ENCODE data around the gene MPRIP.

MPRIP gene

DNA sequence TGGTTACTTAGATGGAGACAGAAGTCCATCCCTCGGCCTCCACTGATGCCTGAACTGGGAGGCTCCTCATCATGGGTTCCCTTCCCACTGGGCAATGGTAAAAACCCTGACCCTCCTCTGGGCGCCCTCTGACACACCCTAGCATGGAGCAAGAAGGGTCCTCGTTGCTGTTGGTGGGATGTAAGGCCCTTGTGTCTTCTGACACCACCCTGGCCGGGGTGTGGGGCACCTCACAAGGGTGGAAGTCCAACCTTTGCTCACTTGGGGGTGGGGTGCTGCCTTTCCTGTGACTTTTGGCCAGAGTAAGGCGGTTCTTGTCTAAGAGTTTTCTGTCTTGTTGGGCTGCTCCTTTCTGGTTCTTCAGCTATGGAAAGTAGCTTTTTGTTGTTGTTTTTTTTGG, 28.7 kb downstream of the MPRIP start:
- no peak for DNase-seq (ENCODE audit: low read depth)

DNA sequence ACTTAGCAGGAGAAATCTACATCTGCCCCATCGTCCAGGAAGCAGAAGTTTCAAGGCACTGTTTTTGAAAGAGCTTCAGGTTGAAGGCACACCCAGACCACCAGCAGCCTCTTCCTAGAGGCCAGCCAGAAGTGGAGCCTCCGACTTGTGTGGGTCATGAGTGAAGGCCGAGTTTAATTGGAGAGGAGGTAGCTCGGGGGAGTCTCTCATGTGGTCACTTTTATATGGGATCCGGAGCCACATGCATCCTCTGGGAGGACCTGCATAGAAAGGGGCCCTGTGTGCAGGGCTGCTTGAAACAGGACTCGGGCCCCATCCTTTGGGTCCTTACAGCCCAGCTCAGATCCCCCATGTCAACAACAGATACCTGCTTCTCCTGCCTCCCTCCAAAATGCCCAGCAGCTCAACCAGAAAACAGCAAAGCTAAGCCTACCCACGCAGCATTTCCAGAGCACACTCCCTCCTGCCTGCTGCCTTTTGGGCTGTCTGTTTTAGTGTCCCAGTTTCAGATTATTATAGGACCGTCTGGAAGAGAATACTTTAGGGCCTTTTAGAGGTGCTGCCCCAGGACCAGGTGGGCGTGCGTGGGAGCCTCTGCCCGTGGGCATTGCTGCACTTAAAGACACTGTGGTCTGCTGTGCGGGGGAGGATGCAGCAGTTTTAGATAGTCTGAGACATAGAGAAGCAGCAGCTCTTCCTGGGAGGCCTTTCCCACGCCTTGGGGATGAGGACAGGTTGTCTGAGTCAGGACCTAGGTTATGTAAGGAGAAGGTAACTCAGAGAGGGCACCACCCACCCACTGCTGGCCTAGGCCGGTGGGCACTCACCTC, 29.5 kb downstream of the MPRIP start:
- DNase-seq (ENCODE audit: low read depth), result peak; percentile 83

DNA sequence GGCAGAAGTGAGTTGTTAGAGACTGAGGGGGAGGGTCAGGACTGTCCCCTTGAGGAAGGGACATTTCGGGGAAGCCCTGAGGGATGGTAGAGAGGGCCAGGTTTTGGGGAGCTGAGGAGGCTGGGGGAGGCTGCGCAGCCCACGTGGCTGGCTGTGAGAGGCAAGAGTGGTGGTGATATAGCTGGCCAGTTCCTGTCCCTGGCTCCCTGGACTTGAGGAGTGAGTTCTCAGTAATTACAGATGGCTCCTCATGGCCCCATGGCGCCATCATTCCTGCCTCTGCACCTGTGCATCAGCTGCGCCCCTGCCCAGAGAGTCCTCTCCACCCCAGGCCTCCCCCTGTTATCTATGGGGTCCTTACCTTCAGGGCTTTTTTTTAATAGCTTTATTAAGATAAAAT, 30.3 kb downstream of the MPRIP start:
- no peak for DNase-seq (ENCODE audit: low read depth)

DNA sequence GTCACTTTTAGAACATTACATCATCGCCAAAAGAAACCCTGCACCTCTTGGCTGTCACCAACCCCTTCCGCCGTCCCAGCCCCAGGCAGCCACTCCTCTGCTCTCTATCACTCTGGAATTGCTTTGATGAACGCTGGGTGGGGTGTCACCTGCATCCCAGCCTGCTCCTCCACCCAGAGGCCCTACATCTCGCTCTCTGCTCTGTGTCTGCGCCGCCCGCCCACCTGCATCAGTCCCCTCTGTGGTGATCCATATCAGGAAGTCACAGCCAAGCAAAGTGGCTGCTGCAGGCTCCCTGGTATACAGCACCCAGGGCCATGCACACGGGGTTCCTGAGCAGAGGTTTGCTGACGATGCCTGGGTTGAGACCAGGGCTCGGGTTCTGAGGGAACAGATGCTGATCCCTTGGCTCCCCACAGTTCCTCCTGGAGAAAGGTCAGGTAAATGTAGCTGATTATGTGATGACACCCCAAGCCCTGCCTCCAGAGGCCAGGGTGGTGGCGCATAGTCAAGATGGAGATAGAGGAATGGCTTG, 30.8 kb downstream of the MPRIP start:
- no peak for DNase-seq (ENCODE audit: low read depth)

DNA sequence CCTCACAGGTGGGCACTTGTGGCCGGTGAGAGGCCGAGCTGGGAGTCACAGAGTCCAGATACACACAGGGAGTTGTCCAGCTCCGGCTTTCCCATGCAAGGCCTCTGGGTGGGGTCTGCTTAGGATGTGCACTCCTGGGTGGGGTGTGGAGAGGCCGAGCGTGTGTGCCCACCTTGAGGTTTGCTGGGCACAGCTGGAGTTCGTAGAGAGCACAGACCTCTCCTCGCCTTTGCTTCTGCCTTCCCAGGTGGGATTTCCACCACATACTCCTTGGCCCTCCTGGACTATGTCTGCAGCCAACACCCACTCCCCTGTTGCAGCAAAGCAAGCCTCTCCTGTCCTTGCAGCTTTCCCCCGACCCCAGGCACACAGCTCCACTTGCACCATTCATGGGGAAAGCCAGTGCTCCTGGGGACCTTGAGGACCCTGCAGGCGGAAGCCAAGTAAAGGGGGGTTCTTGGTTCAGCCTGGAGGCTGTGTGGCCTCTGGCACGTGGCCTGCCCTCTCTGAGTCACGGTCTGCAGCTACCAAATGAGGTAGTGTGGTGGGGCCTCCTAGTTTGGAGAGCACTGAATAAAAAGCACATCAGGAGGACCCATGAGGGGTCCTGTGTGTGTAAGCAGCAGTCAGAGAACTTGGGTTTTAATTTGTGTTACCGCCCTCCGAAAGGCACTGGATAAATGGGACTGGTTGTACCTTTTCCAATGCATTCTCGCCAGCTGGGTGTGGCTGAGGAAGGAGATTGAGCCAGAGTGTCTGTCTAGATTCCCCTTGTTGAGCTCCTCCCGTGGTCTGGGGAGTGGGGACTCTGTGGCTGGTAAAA, 31.5 kb downstream of the MPRIP start:
- no peak for DNase-seq (ENCODE audit: low read depth)

DNA sequence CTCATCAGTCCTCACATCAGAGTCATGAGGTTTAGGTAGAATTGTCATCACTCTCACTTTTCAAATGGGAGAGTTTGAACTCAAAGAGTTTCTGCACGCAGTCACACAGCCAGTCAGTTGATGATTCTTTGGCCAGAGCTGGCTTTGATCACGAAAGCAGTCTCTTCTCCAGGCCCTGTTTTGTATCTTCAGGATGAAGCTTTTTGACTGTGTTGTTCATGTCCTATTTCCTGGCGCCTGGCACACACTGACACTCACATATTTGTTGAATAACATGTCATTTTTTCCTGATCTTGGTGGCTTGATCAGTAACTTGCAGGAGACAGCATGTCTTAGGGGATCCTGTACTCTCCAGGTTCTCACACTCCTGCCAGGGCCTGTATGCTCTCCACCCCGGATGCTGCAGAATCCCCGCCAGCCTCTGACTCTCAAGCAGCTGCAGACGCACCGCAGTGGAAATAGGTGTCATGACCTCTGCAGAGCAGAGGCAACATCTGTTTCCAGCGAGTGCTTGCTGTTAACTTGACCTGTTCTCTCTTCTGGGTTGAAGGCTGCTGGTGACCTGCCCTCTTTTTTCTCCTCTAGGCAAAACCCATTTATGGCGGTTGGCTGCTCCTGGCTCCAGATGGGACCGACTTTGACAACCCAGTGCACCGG, 33.0 kb downstream of the MPRIP start:
- DNase-seq (ENCODE audit: low read depth), result peak; percentile 85

DNA sequence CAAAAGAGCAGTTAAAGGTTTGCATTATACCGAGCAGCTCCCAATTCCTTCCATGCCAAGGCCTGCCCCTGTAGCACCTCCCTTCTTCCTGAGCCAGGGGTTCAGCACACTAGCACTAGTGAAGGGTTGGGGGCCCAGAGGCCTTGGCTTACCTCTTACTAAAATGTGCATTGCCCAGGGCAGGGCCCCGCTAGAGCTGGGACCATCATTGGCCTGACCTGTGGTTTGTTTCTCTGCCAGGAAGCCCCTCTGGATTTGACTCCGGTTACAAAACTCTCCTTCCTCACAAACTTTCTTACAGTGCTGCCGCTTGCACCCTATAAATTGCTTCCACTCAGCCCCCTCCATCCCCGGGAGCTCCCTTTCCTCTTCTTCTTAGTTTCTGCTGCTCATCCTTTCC, 33.8 kb downstream of the MPRIP start:
- no peak for DNase-seq (ENCODE audit: low read depth)

DNA sequence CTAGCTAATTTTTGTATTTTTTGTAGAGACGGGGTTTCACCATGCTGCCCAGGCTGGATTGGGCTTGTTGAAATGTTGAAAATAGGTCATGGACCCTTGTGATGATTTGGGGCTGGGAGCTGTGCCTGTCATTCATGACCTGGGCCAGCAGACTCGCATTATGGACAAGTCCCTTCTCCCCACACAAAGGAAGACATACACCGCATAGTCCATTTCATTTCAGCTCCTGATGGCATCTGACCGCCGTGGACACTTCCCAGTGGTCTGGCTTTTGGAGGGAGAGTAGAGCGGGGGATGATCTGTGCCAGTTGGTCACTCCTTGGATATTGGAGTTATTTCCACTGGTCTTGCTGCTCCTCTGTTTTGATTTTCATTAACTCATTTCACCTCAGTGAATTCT, 34.8 kb downstream of the MPRIP start:
- no peak for DNase-seq (ENCODE audit: low read depth)

DNA sequence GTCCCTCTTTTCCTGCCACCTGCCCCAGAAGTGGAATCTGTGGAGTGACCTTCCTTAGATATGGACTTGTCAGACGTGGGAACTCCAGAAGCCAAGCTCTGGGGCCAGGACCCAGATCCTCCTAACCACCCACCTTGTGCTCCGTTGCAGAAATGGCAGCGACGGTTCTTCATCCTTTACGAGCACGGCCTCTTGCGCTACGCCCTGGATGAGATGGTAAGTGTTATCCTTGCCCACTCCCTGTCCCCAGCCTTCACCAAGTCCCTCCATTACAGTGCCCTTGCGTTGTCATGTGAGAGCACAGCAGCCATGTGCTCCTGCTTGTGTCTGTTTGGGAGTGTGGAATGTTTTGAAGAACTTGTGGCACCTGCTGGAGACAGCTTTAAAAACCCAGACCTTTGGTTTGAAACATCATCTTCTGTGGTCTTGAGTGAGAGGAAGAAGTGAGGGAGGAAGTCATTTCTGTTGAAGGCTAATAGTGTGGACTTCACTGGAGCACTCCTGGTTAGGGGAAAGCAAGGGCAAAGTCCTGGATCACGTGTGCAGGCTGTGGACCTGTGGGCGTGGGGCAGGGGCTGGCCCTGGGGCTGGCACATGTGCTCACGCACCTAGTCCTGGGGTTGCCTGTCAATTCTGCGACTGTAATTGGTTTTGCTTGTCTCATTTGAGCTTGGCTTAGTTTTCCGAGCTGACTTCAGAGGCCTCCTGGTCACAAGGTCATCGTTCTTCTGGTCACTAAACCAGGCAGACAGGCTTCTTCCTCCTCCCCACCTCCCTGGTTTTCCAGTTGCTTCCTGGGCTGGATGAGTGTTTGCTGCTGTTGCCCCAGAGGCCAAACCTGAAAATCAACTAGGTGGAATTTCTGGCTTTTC, 35.8 kb downstream of the MPRIP start:
- DNase-seq (ENCODE audit: low read depth), result no peak

DNA sequence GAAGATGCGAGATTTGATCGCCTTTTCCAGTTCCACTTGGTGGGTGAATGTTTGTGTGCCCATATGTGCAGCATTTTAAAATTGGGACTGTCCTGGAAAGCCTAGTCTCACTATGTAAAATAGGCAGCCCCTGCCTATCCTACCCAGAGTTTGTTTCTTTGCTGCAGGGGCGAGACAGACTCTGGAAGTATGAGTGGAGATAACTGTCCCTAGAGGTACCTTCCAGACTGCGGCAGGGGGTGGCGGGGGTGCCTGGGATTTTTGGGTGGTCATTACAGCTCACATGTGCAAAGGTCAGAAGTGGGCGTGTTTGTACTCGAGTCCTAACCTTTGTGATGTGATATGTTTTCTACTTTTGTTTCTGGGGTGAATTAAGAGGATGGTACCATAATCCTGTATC, 36.6 kb downstream of the MPRIP start:
- no peak for DNase-seq (ENCODE audit: low read depth)

DNA sequence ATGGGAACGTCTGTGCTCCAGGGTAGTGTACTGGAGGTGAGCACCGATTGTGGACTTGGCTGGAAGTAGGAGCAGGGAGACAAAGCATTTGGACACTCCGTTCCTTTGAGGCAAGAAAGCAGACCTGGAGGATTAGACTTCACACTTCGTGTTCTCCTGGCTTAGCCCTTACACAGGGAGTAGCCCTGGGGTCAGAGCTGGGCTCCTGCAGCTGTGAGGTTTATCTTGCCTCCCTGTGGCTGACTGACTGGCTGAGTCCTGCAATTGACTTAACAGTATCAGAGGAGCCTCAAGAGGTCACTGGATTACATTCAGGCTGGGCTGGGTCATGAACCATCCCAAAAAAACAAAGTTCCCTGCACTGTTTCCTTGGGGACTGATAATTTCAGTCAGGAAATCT, 37.1 kb downstream of the MPRIP start:
- DNase-seq (ENCODE audit: low read depth), result peak; percentile 16

DNA sequence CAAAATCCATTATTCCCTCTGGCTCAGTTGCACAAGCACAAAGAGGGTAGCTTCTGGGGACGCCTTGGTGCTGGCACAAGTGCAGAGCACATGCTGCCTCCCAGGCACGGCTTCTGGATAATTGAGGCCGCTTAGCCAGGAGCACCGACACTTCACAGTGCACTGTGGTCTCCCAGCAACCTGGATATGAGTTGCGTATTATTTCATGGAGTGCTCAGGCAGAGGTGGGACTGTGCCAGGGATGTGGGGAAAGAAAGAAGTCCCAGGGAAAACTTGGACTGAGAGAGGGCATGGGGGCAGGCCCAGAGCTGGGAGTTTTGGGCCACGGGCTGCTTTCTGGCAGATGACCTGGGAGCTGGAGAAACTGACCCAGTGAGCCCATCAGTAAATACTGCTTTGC, 37.5 kb downstream of the MPRIP start:
- no peak for DNase-seq (ENCODE audit: low read depth)

DNA sequence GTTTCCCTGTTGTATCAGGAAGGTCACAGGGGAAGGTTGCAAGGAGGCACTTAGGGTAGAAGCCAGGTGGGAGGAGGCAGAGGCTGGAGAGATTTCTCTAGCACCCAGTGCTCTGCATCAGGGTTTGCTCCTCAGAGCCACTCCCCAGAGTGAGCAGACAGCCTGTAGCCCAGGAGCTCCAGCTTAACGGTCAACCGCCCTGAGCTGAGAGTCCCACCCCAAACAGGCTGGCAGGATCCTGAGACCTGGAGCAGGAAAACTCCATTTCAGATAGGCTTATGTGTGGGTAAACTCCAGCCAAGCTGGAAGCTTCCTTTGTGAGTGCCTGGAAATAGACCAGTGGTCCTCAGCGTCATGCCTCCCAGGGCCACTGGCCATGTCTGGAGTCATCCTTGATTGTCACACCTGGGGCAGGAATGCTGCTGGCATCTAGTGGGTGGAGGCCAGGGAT, 37.9 kb downstream of the MPRIP start:
- no peak for DNase-seq (ENCODE audit: low read depth)

DNA sequence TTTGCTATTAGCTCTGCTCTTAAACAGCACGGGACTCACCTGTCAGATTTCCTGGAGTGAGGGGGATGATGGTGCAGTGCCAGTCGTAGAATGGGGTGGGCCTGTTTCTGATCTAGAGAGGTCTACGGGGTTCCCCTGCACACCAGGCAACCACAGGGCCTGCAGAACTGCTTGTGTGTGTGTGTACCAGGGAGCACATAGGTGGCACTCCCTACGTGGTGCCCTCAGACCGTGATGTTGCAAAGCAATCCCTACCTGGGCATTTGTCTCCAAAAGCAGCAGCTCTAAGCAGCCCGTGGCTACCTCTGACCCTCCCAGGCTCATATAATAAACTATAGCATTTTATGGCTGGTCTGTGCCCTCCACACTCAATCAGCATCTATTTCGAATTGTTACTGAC, 38.5 kb downstream of the MPRIP start:
- DNase-seq (ENCODE audit: low read depth), result no peak

DNA sequence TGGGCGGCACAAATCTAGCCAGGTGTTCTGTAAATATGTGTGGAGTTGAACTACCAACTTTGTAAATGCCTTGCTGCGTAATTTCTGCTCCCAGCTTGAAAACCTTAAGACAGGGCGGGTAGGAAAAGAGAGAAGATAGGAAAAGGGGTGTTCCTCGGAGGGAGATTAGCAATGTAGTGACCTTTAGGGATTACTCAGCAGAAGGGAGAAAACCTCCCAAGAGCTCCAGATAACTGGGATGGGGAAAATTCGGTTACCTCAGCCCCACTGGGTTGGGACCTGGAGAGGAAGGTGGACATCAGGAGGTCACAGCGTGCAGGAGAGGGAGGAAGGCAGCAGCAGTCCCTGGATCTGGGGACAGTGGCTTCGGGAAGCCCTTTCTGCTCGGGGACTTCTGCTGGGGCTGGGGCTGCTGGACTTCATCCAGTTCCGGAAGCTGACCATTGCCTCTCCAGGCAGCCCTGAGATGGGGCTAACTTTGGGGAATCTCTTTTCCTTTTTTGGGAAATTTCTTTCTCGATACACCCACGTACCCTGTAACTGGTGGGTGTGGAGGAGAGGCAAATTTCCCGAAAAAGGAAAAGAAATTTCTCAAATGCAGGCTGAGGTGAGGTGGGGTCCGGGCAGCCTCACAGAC, 39.2 kb downstream of the MPRIP start:
- no peak for DNase-seq (ENCODE audit: low read depth)

DNA sequence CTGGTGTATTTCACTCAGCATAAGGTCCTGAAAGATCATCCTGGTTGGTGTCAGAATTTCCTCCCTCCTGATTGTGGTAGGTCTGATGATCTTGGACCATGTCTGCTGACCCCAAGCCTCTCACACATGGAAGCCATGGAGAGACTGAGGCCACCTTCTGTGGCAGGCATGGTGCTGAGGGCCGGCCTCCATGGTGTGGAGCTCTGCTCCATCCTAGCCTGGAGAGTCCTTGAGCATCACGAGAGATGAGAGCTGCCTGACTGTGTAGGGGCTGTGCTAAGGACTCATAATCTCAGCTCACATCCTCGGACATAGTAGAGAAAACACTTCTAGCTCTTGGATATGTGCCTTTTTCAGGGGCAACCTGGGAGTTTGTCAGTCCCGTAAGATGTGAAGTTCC, 40.6 kb downstream of the MPRIP start:
- DNase-seq (ENCODE audit: low read depth), result no peak

DNA sequence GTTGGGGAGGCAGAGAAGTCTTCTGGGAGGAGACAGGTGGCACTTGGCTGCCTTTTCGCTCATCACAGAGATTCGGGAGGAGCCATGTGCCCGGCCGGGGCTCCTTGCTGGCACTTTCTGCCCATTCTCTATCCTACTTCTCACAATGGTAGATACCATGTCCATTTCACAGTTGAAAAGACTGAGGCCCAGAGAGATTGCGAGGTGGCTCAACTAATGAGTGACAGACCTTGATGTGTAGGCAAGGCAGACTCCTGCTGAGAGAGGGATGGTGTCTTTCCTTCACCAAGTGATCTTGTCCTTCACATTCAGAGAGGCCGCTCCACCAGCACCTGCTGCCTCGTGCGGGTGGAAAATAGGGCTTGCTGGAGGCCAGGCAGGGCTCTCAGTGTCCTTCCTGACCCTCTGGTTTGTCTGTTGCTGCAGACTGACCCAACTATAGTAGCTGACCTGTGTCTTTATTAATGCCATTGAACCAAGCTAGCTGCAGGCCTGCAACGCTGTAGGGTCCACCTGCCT, 42.1 kb downstream of the MPRIP start:
- DNase-seq (ENCODE audit: low read depth), result no peak

DNA sequence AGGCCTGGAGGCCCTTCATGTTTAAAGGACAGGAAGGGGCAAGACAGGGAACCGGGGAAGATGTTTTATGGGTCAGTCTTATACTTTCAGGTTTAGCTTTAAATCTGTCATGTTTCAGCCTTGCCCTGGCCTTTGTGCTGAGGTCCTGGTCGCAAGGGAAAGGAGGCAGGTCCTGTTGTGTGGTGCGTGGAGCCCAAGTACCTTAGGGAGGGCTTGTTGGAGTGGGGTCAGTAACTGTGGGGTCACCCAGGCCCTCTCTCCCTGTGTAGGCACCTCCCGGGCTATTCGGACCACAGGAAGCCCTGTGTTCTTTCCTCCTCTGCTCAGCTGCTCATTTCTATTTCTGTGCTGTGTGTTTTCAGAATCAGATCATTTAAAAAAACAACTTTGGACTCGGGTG, 42.7 kb downstream of the MPRIP start:
- DNase-seq (ENCODE audit: low read depth), result no peak

DNA sequence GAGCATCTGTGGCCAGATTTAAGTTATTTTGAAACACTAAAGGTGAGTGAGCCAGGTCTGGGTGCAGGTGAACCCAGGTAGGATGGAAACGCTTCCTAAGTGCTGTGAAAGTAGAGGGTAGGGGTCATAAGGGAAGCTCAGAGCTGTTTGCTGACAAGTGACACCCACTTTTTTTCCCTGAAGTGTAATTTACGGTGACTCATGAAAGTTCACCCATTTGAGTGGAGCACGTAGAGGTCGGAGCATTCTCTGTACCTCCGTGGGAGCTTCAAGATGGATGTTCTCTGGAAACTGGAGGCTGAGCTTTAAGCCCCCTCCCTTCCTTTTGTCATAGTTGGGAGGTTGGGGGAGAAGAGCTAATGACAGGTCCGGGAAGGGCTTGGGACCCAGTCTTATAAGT, 44.3 kb downstream of the MPRIP start:
- DNase-seq (ENCODE audit: low read depth), result no peak

DNA sequence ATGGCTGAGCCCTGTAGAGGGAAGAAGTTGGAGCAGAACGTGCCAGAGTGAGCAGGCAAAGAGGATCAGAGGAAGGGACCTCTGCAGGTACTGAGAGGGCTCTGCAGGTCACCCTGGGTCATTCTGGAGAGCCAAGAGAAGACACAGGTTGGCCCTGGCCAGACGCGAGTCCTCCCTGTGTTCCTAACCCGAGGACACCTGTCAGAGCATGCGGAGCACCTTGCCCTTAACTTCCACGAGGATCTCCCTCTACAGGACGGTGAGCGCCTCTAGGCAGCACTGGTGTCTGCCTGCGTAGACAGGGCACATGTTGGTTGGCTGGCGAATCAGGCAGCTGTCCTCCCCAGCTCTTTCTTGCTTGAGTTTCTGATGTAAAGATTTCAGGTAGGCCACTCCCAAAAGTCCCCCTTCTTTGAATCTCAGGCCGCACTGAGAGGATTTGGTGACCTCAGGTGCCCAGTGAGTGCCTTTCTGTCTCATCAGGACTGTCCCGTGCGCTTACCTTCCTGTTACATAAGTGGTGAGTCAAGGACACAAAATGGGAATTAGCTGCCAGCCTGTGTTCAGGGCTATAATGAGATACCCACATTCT, 45.3 kb downstream of the MPRIP start:
- DNase-seq (ENCODE audit: low read depth), result no peak
